ENCODE data around the gene ZBTB43.
"Not testable (repeated sequence)": the region's sequence is repeated elsewhere in the genome, so short reads cannot be mapped to it uniquely, and the experiment has no call there.

The ZBTB43 gene, protein sequence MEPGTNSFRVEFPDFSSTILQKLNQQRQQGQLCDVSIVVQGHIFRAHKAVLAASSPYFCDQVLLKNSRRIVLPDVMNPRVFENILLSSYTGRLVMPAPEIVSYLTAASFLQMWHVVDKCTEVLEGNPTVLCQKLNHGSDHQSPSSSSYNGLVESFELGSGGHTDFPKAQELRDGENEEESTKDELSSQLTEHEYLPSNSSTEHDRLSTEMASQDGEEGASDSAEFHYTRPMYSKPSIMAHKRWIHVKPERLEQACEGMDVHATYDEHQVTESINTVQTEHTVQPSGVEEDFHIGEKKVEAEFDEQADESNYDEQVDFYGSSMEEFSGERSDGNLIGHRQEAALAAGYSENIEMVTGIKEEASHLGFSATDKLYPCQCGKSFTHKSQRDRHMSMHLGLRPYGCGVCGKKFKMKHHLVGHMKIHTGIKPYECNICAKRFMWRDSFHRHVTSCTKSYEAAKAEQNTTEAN

DNA sequence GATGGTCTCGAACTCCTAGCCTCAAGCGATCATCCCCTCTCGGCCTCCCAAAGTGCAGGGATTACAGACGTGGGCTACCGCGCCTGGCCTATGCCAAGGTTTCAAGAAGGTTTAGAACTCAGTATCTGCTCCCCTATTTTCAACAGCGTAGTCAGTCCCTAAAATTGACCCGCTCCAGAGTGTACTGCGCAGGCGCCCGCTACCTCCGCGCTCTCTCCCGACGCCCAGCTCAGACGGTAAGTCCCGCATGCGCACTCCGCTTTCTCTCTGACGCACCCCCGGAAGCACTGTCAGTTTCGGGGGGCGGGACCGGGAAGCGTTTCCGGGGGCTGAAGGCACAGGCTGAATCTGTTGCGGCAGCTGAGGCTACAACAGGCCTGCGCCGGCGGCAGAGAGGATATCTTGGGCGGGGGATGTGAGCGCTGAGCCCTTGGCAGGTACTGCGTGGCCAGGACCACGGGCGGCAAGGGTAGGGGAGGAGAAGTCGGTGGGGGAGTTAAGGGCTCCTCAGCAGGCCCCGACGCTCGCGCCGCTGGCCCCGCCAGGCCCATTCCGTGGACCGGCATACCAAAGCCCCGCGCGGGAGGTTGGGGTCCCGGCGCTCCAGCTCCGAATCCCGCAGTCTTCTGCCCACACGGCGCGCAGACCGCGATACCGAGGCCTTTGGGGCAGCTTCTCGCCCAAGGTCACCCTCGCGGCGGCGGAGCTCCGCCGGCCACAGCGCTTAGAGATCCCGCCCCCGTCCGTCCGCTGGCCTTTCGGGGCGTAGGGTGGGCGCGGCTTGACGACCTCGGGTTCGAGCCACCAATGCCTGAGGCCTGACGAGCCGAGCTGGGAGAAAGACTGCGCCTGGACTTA, at the start of gene ZBTB43:
ZBTB43 (plus strand) TSS at position 345 of the 858 bp plus-strand sequence. CDS start 27,470 bp downstream, outside the sequence.
- peak; percentile 94 for DNase-seq (ENCODE audit: low spot score)

DNA sequence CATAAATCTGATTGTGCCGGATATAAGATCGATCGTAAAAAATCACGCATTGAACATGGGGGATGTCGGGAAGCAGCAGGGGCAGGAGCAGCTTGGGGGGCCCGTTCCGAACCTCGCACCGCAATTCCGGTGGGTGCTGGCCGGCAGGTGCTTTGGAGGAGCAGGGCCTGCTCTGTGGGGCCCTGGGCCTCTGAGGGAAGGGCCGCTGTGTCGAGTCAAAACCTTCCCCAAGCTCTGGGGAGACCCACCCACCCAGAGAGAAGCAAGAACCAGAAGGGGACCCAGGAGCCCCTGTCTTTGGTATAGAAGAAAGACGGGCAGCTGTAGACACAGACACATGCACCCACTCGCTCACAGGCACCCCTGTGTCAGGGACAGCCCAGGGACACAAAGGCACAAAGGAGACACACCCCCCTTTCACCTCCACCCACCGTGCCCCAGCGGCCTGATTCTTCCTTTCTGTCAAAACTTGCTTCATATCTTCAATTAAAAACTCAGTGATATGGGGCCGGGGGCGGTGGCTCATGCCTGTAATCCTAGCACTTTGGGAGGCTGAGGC, 49.4 kb upstream of the ZBTB43 start:
- no peak for DNase-seq (ENCODE audit: low spot score)

DNA sequence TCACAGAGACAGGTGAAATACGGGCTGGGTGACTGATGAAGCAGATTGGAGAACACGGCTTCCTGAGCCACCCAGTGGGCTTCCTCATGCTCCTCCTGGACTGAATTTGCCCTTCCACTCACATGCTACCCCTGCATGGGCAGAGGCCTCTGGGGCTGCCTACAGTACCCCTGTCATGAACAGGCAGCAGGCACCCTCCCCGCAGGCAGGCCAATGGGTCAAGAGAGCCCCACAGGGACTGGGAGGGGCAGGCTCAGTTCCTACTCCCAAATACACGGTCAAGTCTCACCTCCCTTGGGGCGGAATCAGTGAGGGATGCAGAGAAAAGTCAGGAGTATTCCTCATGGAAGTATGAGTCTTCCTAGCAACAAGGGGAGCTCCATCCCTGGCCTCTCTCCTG, 48.6 kb upstream of the ZBTB43 start:
- DNase-seq (ENCODE audit: low spot score), result no peak

DNA sequence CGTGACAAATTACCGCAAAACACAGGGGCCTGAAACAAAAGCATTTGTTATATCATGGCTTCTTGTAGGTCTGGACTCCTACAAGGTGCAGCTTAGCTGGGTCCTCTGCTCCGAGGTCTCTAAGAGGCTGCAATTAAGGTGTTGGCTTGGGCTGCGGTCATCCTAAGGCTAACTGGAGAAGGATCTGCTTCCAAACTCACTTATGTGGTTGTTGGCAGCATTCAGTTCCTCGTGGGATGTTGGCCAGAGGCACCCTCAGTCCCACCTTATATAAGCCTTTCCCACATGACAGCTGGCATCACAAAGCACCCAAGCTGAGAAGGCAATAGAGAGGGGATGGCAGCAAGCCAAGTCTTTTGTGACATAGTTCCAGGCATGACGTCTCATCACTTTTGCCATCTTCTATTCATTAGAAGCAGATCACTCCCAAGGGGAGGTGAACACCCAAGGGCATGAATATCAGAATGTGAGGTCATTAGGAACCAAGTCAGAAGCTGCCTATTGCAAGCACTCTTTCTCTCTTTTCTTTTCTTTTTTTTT, 47.9 kb upstream of the ZBTB43 start:
- no peak for DNase-seq (ENCODE audit: low spot score)

DNA sequence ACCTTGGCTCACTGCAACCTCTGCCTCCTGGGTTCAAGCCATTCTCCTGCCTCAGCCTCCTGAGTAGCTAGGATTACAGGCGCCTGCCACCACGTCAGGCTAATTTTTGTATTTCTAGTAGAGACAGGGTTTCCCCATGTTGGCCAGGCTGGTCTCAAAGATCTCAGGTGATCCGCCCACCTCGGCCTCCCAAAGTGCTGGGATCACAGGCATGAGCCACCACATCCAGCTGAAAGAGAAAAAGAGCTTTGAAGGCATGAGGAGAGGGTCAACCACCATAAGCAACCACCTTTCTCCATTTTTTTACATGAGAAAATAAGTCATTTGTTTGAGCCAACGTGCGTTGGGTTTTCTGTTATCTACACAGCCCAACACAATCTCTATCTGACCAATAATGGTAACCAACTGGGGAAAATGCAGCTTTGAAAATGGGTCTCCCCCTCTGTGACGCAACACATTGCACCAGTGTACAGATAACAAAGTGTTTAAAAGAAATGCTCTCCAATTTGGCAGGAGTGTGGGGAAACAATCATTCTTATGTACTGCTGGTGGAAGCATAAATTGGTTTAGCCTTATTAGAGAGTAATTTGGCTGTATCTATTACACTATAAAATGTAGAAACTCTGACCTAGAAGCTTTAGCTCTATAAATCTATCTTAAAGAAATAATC, 45.8 kb upstream of the ZBTB43 start:
- DNase-seq (ENCODE audit: low spot score), result no peak

DNA sequence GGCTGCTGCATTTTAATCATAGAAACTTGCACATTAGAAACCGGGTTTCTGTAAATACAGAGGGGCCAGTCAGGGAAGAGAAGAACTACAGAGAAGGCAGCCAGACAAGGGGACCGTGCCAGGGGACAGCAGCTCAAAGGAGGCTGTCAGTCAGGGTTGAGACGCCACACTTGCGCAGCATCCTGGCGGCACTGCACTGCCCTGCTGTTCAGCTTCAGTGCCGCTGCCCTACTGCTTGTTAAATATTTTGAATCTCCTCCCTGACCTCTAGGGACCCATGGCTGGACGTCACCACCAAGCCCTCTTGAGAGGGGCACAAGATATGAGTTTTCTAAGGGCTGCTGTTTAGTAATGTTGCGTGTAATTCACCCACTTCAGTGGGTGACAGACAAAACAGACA, 43.6 kb upstream of the ZBTB43 start:
- DNase-seq (ENCODE audit: low spot score), result no peak

DNA sequence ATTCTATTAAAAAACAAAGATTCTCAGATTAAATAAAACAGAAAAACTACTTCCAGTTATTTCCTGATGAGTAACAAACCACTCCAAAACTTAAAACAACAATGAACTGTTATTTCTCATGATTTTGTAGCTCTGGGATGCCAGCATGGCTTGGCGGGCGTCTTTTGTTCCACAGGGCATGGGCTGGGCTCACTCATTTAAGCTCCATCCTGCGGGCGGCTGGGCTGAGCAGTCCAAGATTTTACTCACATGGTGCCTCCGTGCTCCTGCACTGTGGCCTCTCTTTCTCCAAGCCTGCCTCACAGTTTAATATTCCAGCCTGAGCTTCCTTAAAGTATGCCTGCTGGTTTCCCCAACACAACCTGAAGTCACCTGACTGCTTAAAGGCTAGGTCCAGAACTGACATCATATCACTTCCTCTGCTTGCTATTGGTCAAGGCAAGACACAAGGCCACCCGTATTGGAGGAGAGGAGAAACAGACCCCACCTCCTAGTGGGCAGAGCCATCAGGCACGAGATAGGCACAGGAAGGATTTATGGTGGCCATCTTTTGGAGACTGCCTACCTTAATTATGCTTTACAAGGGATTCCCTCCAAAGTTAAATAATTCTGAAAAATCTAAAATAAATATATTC, 41.6 kb upstream of the ZBTB43 start:
- no peak for DNase-seq (ENCODE audit: low spot score)

DNA sequence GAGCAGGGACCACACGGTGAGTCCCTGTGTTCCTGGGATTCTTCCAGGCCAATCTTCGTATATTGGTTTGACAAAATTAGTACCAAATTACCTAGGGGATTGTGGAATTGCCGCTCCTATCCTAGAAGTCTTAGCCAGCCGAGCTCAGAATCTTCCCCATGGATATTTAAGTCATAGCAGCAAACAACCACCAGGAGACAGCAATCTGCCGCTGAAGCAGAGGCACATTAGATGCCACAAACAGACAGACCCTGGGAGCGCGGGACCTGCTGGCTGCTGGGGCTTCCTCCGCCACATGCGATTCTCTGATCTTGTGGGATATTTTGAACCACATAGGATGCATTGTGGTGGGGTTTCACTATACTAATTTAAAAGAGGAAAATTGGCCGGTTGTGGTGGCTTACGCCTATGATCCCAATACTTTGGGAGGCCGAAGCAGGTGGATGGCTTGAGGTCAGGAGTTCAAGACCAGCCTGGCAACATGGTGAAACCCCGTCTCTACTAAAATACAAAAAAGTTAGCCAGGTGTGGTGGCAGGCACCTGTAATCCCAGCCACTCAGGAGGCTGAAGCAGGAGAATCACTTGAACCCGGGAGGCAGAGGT, 31.7 kb upstream of the ZBTB43 start:
- DNase-seq (ENCODE audit: low spot score), result no peak

DNA sequence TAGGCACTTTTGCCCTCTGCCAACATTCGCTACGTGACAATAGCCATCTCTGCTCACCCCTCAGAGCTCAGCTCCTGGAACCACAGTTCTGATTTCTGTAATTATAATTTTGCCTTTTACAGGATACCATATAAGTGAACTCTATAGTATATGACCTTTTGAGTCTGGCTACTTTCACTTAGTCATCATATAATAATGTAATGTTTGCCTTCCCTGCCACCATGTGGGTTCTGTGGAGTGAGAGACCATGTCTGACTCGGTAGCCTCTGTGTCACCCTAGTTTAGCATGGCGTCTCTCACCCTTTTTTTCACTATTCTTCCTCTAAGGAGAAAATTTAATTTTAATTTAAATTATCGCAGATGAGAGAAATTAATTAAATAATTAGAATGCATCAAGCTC, 28.9 kb upstream of the ZBTB43 start:
- no peak for DNase-seq (ENCODE audit: low spot score)

DNA sequence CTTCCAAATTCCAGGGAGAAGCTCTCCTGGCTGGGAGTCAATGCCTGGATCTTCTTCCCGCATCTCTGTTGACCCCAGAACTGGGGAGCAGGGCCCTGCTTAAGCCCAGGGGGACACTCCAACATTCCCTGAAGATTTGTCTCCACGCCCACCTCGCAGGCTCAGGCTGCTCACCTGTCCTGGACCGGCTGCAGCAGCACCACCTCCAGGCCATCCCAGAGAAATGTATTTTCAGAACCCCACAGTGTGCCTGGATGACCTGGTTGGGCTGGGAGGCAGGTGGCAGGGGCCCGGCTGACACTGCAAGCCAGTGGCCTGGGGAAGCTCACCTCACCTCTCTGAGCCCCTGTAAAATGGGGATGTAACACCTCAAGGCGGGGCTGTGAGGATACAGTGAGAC, 27.1 kb upstream of the ZBTB43 start:
- no peak for DNase-seq (ENCODE audit: low spot score)

DNA sequence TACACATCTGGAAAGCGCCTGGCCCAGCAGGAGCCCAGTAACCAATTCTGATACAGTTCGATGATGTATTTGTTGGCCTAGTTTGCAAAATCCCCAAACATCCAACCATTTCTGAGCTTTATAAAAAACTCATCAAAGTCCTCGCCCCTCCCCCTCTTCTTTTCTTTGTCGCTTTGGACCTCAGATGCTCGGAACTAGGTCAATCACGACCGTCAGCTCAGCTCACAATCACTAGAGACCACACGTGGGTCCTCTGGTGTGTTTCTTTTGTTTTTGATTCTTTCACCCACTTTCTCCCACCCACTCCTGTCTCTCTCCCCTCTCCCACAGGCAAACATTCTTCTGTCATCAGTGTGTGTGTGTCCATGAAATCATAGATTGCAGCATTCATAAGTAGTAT, 26.7 kb upstream of the ZBTB43 start:
- DNase-seq (ENCODE audit: low spot score), result no peak

DNA sequence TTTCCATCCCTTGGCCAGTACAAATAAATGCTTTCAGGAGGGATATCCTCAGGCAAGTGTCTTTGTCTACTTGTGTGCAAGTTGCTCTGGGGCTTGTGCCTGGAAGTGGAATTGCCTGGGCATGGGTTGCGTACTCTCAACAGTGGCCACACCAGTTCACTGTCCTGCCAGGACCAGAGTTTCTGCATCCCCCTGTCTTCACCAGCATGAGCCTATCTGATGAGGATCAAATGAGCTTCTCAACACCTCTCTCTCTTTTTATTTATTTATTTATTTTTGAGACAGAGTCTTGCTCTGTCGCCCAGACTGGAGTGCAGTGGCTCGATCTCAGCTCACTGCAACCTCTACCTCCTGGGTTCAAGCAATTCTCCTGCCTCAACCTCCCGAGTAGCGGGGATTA, 26.1 kb upstream of the ZBTB43 start:
- not testable (repeated sequence) for DNase-seq (ENCODE audit: low spot score)

DNA sequence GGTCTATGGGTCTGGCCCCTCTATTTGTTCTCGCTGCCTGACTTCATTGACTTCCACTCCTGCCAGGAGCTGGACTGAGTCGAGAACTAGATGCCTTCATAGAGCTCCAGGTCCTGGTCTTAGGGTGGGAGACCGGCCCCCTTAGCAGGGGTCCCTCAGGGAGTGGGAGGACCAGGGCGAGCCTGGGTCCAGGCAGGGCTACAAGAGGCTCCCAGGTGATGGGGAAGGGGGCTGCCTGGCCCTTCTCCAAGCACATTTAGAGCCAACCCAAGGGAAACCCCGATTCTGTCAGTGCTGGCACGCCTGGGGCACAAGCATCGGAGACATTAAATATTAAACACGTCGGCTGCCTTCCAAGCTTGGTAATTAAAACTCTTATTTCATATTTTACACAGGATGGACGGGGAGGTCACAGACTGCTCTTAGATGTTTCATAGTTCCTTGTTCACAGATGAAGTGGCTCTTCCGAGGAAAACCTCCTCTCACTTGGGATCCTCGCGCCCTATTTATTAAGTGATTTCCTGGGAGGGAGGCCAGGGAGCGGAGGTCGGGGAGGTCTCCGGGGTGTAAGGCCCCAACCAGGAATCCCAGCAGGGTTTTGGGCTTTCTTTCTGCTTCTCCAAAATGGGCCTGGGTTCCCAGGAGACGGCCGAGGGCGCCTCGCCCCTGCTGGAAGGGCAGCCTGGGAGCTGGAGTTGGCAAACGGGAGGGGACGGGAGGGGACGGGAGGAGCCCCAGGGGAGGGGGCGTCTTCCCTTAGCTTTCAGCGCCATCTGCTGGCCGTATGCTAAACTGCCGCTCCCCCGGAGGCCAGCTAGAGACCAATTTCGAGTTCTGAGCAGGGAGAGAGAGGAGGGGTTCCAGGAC, 23.4 kb upstream of the ZBTB43 start:
- peak; percentile 66 for DNase-seq (ENCODE audit: low spot score)

DNA sequence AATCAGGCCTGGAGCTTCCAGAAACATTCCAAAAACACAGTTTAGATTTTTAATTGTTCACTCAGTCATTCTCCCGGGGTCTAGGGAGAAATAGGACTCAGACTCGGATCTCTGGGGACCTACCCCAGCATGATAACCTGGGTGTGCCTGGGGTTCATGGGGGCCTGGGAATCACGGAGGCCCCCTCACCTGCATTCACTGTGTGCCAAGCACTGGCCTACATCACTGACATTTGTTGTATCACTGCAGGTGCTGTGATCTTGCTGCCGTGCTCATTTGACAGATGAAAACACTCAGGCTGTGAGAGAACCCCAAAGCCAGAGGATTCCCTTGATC, 22.8 kb upstream of the ZBTB43 start:
- DNase-seq (ENCODE audit: low spot score), result no peak

DNA sequence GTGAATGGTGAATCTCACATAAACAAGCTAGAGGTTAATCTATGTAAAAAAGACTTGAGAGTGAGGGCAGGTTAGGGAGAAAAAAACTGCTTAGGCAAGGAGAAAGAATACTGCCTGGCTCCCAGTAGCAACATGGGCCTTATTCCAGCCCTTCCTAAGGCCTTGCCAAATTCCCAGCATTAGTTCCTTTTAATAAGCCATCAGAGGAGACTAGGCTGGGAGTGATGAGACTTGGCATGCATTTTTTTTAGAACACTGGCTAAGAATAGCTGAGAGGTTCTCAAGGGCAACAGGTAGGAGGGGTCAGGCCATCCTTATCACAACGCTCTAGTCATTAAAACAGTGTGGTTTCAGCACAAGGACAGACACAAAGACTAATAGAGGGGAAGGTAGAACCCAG, 20.9 kb upstream of the ZBTB43 start:
- no peak for DNase-seq (ENCODE audit: low spot score)

DNA sequence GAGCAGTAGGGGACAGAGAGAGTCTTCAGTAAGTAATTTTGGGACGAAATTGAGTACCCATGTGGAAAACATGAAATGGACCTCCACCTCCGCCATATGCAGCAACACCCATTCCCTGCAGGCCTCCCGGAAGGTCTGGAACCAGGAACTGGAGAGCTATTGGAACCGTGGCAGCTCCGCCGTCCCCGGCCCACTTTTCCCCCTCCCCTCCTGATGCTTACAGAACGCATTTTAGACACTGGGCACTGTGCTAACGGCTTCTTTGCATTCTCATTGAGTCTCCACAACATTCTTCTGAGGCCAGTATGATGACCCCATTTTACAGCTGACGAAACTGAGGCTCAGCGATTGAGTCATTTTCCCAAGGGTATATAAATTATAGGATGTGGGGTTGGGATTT, 20.4 kb upstream of the ZBTB43 start:
- no peak for DNase-seq (ENCODE audit: low spot score)

DNA sequence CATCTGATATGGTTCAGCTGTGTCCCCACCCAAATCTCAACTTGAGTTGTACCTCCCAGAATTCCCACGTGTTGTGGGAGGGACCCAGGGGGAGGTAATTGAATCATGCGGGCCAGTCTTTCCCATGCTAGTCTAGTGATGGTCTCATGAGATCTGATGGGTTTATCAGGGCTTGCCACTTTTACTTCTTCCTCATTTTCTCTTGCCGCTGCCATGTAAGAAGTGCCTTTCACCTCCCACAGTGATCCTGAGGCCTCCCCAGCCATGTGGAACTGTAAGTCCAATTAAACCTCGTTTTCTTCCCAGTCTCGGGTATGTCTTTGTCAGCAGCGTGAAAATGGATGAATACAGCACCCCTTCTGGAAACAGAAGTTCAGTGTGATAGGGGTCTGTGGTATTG, 20.0 kb upstream of the ZBTB43 start:
- not testable (repeated sequence) for DNase-seq (ENCODE audit: low spot score)

DNA sequence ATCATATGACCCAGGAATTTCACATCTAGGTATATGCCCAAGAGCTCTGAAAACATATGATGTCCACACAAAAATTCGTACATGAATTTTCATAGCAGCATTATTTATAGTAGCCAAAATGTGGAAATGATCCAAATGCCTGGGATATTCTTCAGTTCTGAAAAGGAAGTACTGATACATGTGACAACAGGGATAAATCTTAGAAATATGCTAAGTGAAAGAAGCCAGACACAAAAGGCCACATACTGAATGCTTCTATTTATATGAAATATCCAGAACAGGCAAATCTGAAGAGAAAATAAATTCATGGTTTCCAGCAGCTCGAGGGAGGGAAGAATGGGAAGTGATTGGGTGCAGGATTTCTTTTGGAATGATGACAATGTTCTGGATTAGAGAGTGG, 16.8 kb upstream of the ZBTB43 start:
- DNase-seq (ENCODE audit: low spot score), result no peak

DNA sequence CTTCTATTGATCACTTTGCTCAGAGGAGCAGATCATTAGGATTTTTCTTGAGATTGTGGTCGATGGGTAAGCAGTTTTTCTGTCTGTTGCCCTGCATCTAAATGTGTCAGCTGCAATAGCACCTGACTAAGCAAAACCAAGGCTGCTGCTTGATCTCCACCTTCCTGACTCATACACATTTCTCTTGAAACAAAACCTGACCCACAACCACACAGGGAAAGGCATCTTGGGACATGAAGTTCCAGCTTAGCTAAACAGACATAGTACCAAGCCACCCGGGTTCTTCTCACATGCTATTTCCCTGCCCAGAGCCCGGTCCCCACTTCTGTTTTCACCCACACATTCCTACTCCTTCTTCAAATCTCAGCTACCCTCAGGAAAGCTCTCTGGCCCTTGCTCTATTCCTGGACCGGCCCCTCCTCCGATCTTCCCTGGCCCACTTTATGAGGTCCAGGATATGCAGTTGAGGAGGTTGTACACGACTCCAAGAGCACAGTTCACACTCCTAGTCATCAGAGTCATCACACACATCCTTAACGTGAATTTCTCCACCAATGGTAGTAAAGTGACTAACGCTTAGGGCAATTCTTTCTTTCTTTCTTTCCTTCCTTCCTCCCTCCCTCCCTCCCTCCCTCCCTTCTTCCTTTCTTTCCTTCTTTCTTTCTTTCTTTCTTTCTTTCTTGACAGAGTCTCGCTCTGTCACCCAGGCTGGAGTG, 16.0 kb upstream of the ZBTB43 start:
- no peak for DNase-seq (ENCODE audit: low spot score)

DNA sequence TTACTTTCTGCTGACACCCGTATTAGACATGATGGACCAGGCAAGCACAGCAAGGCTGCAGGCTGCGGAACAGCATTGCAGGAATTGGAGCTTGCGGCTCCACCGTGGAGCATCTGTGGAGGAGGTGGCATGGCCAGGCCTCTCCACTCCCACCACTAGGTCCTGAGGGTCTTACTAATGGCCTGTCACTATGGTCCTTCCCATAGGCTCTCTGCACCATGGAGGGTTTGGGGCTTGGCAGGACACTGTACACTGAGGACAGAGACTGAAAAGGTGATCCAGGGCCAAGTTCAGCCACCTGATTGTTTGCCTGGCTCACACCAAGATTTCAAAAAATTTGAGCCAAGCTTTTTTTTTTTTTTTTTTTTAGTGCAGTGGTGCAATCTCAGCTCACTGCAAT, 14.3 kb upstream of the ZBTB43 start:
- no peak for DNase-seq (ENCODE audit: low spot score)
